Immature natural killer cell (primary cell): ENCODE results near the gene SOD3. TPM values are rescaled to one million over a fixed set of nuclear protein-coding genes. Genes with fewer than 3 reads are reported as not detected.

Experiments
- DNase-seq, 3 donors: peaks; one replicate each; pipeline ENCODE4 v3.0.0; 2022; ENCODE audit warnings: mixed read lengths in 1 of 3
- H3K27ac Mint-ChIP-seq, 6 donors: one replicate each; pipeline ENCODE4 v1.8.0; 2020; ENCODE audit warnings: mixed read lengths in 6 of 6, mild to moderate bottlenecking in 5 of 6, inconsistent platforms in 4 of 6, moderate library complexity in 3 of 6
- H3K27me3 Mint-ChIP-seq, 3 donors: one replicate each; pipeline ENCODE4 v1.8.0; 2020 to 2021; ENCODE audit warnings: low read depth in 3 of 3, mild to moderate bottlenecking in 3 of 3, mixed read lengths in 3 of 3, moderate library complexity in 3 of 3, inconsistent platforms in 1 of 3
- H3K36me3 Mint-ChIP-seq, 3 donors: one replicate each; pipeline ENCODE4 v1.8.0; 2020; ENCODE audit warnings: mixed read lengths in 3 of 3, inconsistent platforms in 2 of 3, mild to moderate bottlenecking in 2 of 3
- H3K4me1 Mint-ChIP-seq, 2 donors: one replicate each; pipeline ENCODE4 v1.8.0; 2020; ENCODE audit warnings: inconsistent platforms in 2 of 2, mild to moderate bottlenecking in 2 of 2, mixed read lengths in 2 of 2, moderate library complexity in 1 of 2
- H3K4me3 Mint-ChIP-seq, 5 donors: one replicate each; pipeline ENCODE4 v1.8.0; 2020; ENCODE audit warnings: mild to moderate bottlenecking in 5 of 5, mixed read lengths in 5 of 5, inconsistent platforms in 3 of 5, moderate library complexity in 3 of 5
- H3K9me3 Mint-ChIP-seq, 6 donors: one replicate each; pipeline ENCODE4 v1.8.0; 2020; ENCODE audit warnings: mild to moderate bottlenecking in 6 of 6, mixed read lengths in 6 of 6, inconsistent platforms in 4 of 6, moderate library complexity in 3 of 6
- polyA plus RNA-seq, 3 donors: library from polyadenylated mRNA; unstranded; fragments of 300-500 nt; fragmentation: Illumina TruSeq; gene quantifications; one replicate each; pipeline ENCODE4 v1.2.3, GENCODE V29; 2021

SOD3 gene
- polyA plus RNA-seq, 3 donors from 2014 or later = not detected

- H3K4me1 Mint-ChIP-seq = no peaks in the 10 kb centered on the region
- no peak for DNase-seq
- H3K9me3 Mint-ChIP-seq = peaks cover 0 to 8% (median 0%) of the 10 kb centered on the region in 6 donors
- H3K27ac Mint-ChIP-seq = no peak overlapping the region
- no peaks in the 10 kb centered on the region for H3K27me3 Mint-ChIP-seq
- H3K36me3 Mint-ChIP-seq = peaks cover 0 to 6% (median 0%) of the 10 kb centered on the region in 3 donors
- no peak overlapping the region for H3K4me3 Mint-ChIP-seq
Measured at GRCh38 chr4:24816797-24817196, 21.4 kb downstream of the SOD3 start.

DNA sequence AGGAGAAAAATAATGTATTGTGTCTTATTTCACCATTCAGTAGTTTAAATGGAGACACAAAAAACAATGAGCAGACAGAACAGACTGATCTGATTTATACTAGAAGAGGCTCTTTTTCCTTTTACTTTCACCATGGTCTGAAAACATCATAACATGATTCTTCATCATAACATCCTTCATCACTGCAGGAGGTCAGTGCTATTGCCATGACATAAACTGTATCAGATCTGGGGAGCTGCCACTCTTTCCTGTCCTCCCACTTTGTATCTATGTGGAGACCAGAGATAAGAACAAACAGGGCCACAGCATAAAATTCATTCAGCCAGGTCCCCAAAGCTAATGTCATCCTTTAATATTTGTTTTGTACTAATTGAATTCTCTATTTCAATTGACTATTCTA lies 25.2 kb downstream of the SOD3 start:
- peaks cover 0 to 2% (median 0%) of the 10 kb centered on the region in 3 donors for H3K27me3 Mint-ChIP-seq
- H3K9me3 Mint-ChIP-seq = peaks cover 0 to 2% (median 0%) of the 10 kb centered on the region in 6 donors
- no peak overlapping the region for H3K4me3 Mint-ChIP-seq
- no peaks in the 10 kb centered on the region for H3K4me1 Mint-ChIP-seq
- no peak overlapping the region for H3K27ac Mint-ChIP-seq
- no peak for DNase-seq
- H3K36me3 Mint-ChIP-seq = peaks cover 0 to 6% (median 0%) of the 10 kb centered on the region in 3 donors

DNA sequence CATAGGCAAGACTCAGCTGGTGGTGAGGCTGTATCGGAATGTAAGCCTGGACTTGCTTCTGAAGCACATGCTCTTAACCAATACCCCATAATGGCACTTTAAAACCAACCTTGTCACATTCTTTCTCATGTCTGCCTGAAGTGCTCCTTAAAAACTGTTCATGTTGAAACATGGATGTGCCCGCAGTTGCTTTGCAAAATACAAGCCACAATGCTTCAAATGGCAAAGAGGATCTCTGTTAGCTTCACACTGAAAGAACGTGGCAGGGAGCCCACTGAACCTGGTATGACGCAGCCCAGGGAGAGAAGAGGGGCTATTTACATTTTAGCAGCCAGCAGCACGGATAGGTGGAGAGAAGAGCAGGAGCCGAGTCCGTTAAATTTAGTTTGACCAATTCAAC lies 29.3 kb downstream of the SOD3 start:
- no peak for DNase-seq
- H3K27me3 Mint-ChIP-seq = peaks cover 0 to 3% (median 2%) of the 10 kb centered on the region in 3 donors
- no peak overlapping the region for H3K4me3 Mint-ChIP-seq
- H3K9me3 Mint-ChIP-seq = no peaks in the 10 kb centered on the region
- H3K4me1 Mint-ChIP-seq = no peaks in the 10 kb centered on the region
- no peaks in the 10 kb centered on the region for H3K36me3 Mint-ChIP-seq
- H3K27ac Mint-ChIP-seq = no peak overlapping the region

GRCh38 chr4:24831637-24832036 lies 36.3 kb downstream of the SOD3 start:
- no peak for DNase-seq
- Mint-ChIP-seq H3K27ac (no peak overlapping the region), H3K27me3 (peaks cover 0 to 3% (median 2%) of the 10 kb centered on the region in 3 donors), H3K9me3 (no peaks in the 10 kb centered on the region), H3K4me1 (no peaks in the 10 kb centered on the region), H3K4me3 (no peak overlapping the region), H3K36me3 (no peaks in the 10 kb centered on the region)

DNA sequence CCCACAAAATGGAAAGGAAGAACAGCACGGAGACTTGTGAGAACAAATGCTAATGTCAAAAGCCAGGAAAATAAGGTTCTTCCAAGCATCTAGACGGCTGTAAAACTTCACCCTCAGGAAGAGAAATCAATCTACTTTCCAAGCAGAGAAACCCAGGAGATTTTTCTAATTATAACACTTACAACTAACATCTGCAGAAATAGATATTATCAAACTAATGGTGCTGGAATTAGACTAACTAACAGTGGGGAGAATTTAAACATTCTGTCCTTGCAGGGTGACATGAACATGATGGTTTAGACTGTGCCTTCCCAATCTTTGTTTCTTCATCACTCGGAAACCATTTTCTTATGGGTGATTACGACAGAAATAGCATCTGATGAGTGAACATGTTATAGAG lies 40.3 kb downstream of the SOD3 start:
- no peak overlapping the region for H3K4me3 Mint-ChIP-seq
- no peak overlapping the region for H3K27ac Mint-ChIP-seq
- no peaks in the 10 kb centered on the region for H3K27me3 Mint-ChIP-seq
- no peaks in the 10 kb centered on the region for H3K4me1 Mint-ChIP-seq
- no peak for DNase-seq
- no peaks in the 10 kb centered on the region for H3K9me3 Mint-ChIP-seq
- no peaks in the 10 kb centered on the region for H3K36me3 Mint-ChIP-seq

DNA sequence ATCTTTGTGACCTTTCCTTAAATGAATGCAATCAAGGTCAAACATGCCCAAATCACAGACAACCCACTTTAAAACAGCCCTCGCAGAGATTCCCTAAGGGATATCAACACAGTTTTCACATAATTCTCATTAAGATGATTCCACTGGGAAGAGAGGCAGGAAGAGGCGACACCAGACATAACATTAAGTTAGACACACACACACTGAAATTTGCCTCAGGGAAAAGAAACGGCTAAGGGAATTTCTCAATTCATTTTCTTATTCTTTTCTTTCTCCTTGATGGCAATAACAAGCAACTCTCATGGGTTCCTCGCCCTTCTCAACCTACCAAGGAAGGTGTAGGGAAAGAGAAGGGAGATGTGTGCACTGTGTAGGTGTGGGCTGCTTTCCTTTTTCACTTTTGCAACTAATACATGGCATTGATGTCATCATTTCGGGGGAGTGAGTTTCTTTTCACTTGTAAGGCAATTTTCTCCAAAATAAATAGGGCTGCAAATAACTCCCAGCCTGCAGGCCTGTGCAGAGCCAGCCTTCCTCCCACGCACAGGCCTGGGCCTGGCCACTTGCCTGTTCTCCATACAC lies 41.4 kb downstream of the SOD3 start:
- Mint-ChIP-seq H3K4me1 (no peaks in the 10 kb centered on the region), H3K9me3 (no peaks in the 10 kb centered on the region), H3K27ac (no peak overlapping the region), H3K4me3 (no peak overlapping the region), H3K27me3 (no peaks in the 10 kb centered on the region), H3K36me3 (no peaks in the 10 kb centered on the region)
- no peak for DNase-seq

GRCh38 chr4:24837336-24837735 lies 42.0 kb downstream of the SOD3 start:
- no peaks in the 10 kb centered on the region for H3K4me1 Mint-ChIP-seq
- no peak overlapping the region for H3K27ac Mint-ChIP-seq
- no peaks in the 10 kb centered on the region for H3K27me3 Mint-ChIP-seq
- no peaks in the 10 kb centered on the region for H3K36me3 Mint-ChIP-seq
- no peak for DNase-seq
- H3K4me3 Mint-ChIP-seq = no peak overlapping the region
- no peaks in the 10 kb centered on the region for H3K9me3 Mint-ChIP-seq

GRCh38 chr4:24837781-24838180 lies 42.4 kb downstream of the SOD3 start:
- no peak overlapping the region for H3K4me3 Mint-ChIP-seq
- no peak for DNase-seq
- no peaks in the 10 kb centered on the region for H3K4me1 Mint-ChIP-seq
- no peaks in the 10 kb centered on the region for H3K27me3 Mint-ChIP-seq
- no peaks in the 10 kb centered on the region for H3K9me3 Mint-ChIP-seq
- no peak overlapping the region for H3K27ac Mint-ChIP-seq
- H3K36me3 Mint-ChIP-seq = no peaks in the 10 kb centered on the region

GRCh38 chr4:24840362-24840761 lies 45.0 kb downstream of the SOD3 start:
- Mint-ChIP-seq H3K36me3 (no peaks in the 10 kb centered on the region), H3K27me3 (no peaks in the 10 kb centered on the region), H3K27ac (no peak overlapping the region), H3K9me3 (no peaks in the 10 kb centered on the region), H3K4me3 (no peak overlapping the region), H3K4me1 (no peaks in the 10 kb centered on the region)
- DNase-seq = no peak

DNA sequence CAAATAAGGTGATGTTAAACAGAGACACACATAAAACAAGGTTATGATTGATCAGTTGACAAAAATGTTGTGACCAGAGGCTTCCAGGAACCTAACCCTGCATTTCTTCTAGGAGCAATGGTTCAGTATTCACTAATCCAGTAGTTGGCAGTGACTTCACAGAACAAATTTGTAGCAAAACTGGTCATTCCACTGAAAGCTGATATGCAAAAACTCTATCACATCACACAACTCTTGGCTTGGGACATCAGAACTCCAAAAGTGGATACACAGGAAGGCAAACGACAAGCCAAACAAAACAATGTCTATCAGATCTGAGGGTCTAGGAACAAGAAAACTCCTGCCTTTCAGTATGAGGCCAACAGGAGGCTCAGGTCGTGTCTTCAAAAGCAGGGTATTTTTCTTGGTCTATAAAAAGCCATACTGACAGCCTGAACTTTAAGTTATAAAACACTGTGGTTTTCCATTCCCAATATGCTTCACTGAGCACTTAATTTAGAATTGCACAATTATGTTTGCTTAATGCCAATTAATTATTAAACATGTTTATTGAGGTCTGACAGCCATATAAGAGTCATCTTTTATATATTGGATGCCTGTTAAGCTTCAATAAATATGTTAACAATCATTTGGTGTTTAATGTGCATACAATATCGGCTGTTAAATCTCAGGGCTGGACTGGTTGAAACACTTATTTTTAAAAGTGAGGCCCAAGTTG lies 45.6 kb downstream of the SOD3 start:
- Mint-ChIP-seq H3K27ac (no peak overlapping the region), H3K36me3 (no peaks in the 10 kb centered on the region), H3K4me3 (no peak overlapping the region), H3K27me3 (no peaks in the 10 kb centered on the region), H3K4me1 (no peaks in the 10 kb centered on the region), H3K9me3 (peaks cover 0 to under 1% (median 0%) of the 10 kb centered on the region in 6 donors)
- no peak for DNase-seq

DNA sequence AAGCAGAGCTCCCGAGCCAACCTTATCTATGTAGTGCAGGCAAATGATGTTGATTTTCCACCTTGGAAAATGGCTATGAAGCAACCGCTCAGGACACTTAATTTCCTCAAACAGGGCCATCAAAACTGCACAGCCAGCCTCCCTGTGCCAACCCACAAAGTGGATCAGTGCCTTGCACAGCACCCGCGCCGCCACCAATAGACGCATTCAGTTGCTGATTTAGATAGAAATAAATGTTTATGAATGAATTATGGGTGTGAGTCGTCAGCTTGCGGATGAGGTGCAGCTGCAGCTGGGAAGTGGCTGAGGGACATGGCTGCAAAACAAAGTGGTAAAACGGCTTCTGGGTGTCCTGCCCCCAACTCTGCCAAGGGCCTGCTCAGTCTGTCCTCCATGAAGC lies 47.0 kb downstream of the SOD3 start:
- Mint-ChIP-seq H3K4me1 (no peaks in the 10 kb centered on the region), H3K27ac (no peak overlapping the region), H3K36me3 (no peaks in the 10 kb centered on the region), H3K9me3 (peaks cover 0 to 4% (median 0%) of the 10 kb centered on the region in 6 donors), H3K4me3 (no peak overlapping the region), H3K27me3 (no peaks in the 10 kb centered on the region)
- DNase-seq = no peak

- DNase-seq = no peak
- Mint-ChIP-seq H3K27me3 (no peaks in the 10 kb centered on the region), H3K4me3 (no peak overlapping the region), H3K27ac (no peak overlapping the region), H3K9me3 (peaks cover 0 to 4% (median 0%) of the 10 kb centered on the region in 6 donors), H3K36me3 (no peaks in the 10 kb centered on the region), H3K4me1 (no peaks in the 10 kb centered on the region)
Measured at GRCh38 chr4:24843096-24843495, 47.7 kb downstream of the SOD3 start.

GRCh38 chr4:24845132-24845531 lies 49.8 kb downstream of the SOD3 start:
- Mint-ChIP-seq H3K4me1 (no peaks in the 10 kb centered on the region), H3K27ac (no peak overlapping the region), H3K27me3 (no peaks in the 10 kb centered on the region), H3K9me3 (peaks cover 0 to 4% (median 0%) of the 10 kb centered on the region in 6 donors), H3K36me3 (no peaks in the 10 kb centered on the region), H3K4me3 (no peak overlapping the region)
- no peak for DNase-seq

- DNase-seq = no peak
- Mint-ChIP-seq H3K4me1 (no peaks in the 10 kb centered on the region), H3K27ac (no peak overlapping the region), H3K36me3 (no peaks in the 10 kb centered on the region), H3K4me3 (no peak overlapping the region), H3K9me3 (peaks cover 0 to 4% (median 0%) of the 10 kb centered on the region in 6 donors), H3K27me3 (no peaks in the 10 kb centered on the region)
Measured at GRCh38 chr4:24845902-24846301, 50.5 kb downstream of the SOD3 start.

DNA sequence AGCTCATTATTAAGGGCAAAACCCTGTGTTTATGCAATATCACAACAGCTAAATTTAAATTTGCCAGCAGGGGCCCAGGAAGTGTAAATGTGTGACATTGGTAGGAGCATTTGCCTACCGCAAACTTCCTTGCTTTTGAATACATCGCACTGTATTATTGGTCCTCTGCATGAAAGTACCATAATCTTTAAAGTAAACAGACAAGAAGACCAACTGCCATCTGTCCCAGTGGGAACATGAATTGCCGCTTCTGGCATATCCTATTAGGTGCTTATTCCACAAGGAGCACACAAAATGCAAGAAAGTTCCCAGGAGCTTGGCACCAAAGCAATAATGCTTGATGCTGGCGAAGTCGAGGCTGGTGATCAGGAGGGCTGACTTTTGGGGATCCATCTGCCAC lies 51.3 kb downstream of the SOD3 start:
- Mint-ChIP-seq H3K9me3 (peaks cover 0 to 4% (median 0%) of the 10 kb centered on the region in 6 donors), H3K36me3 (no peaks in the 10 kb centered on the region), H3K4me3 (no peak overlapping the region), H3K27ac (no peak overlapping the region), H3K27me3 (no peaks in the 10 kb centered on the region), H3K4me1 (no peaks in the 10 kb centered on the region)
- DNase-seq = no peak
